OCI-LY1 (cell line): ENCODE data around the gene INPP5B.

Source experiments
- H2AFZ ChIP-seq: fragments of 200-600 bp; sonication (generic), shearing (Covaris generic); 2 replicates; pipeline ENCODE4 v1.6.0; 2014; ENCODE audit warnings: antibody characterized with exemption, mild to moderate bottlenecking, low read length
- H3F3A ChIP-seq: fragments of 200-600 bp; sonication (generic), shearing (Covaris generic); 2 replicates; pipeline ENCODE4 v1.6.0; 2014; ENCODE audit warnings: mild to moderate bottlenecking, antibody characterized with exemption, low read length, moderate library complexity; ENCODE audit not compliant: insufficient read depth
- H3K27ac ChIP-seq: fragments of 200-600 bp; sonication (generic); 2 replicates; pipeline ENCODE4 v1.5.1; 2014; ENCODE audit warnings: low read length, mixed run types, mild to moderate bottlenecking, low read depth; ENCODE audit not compliant: poor library complexity, severe bottlenecking
- H3K27me3 ChIP-seq: fragments of 200-600 bp; sonication (generic); 2 replicates; pipeline ENCODE4 v1.6.0; 2014; ENCODE audit warnings: antibody characterized with exemption, mild to moderate bottlenecking, low read length, moderate library complexity; ENCODE audit not compliant: insufficient read depth
- H3K36me3 ChIP-seq: fragments of 200-600 bp; sonication (generic); 2 replicates; pipeline ENCODE4 v1.6.1; 2014; ENCODE audit warnings: mild to moderate bottlenecking, antibody characterized with exemption, low read length, moderate library complexity, mixed read lengths; ENCODE audit not compliant: insufficient read depth
- H3K4me1 ChIP-seq: fragments of 200-600 bp; sonication (generic); 2 replicates; pipeline ENCODE4 v1.5.1; 2014; ENCODE audit warnings: mild to moderate bottlenecking, low read length, moderate library complexity; ENCODE audit not compliant: insufficient read depth, severe bottlenecking
- H3K4me2 ChIP-seq: fragments of 200-600 bp; sonication (generic), shearing (Covaris generic); 2 replicates; pipeline ENCODE4 v1.6.1; 2014; ENCODE audit warnings: low read length
- H3K4me3 ChIP-seq: fragments of 200-600 bp; sonication (generic); 2 replicates; pipeline ENCODE4 v1.5.1; 2014; ENCODE audit warnings: low read length, low read depth, mild to moderate bottlenecking, mixed read lengths; ENCODE audit not compliant: poor library complexity, severe bottlenecking
- H3K79me2 ChIP-seq: fragments of 200-600 bp; shearing (Covaris generic); 2 replicates; pipeline ENCODE4 v1.6.1; 2016; ENCODE audit warnings: mixed run types, low read length, mixed read lengths; ENCODE audit not compliant: insufficient read depth
- H3K9ac ChIP-seq: fragments of 200-600 bp; sonication (generic), shearing (Covaris generic); 2 replicates; pipeline ENCODE4 v1.6.1; 2014; ENCODE audit warnings: mild to moderate bottlenecking, low read length, mixed read lengths
- H3K9me2 ChIP-seq: fragments of 200-600 bp; sonication (generic), shearing (Covaris generic); 2 replicates; pipeline ENCODE4 v1.6.1; 2014; ENCODE audit warnings: low read depth, mild to moderate bottlenecking, low read length, mixed read lengths
- H3K9me3 ChIP-seq: fragments of 200-600 bp; shearing (Covaris generic); 2 replicates; pipeline ENCODE4 v1.6.1; 2014; ENCODE audit warnings: low read length, mixed read lengths
- H4K20me1 ChIP-seq: fragments of 200-600 bp; sonication (generic), shearing (Covaris generic); 2 replicates; pipeline ENCODE4 v1.6.0; 2016; ENCODE audit warnings: mild to moderate bottlenecking, low read length; ENCODE audit not compliant: insufficient read depth
- CTCF ChIP-seq: fragments of 200-600 bp; sonication (generic), shearing (Covaris generic); IDR thresholded peaks from 2 replicates; pipeline ENCODE4 v1.5.1; 2017; ENCODE audit warnings: mild to moderate bottlenecking, antibody characterized with exemption, low read length, moderate library complexity, mixed read lengths
- EZH2 ChIP-seq: fragments of 200-600 bp; sonication (generic), shearing (Covaris generic); IDR thresholded peaks from 2 replicates; pipeline ENCODE4 v1.8.0; 2017; ENCODE audit warnings: borderline replicate concordance, mixed run types, mild to moderate bottlenecking, antibody characterized with exemption, low read length, moderate library complexity, mixed read lengths

The INPP5B gene

GRCh38 chr1:37878071-37878470 lies 68.8 kb downstream of the INPP5B start:
- no peaks in the 10 kb centered on the region for H3K9me3 ChIP-seq
- TF ChIP-seq CTCF (no peak), EZH2 (no peak)
- no peaks in the 10 kb centered on the region for H3K79me2 ChIP-seq
- H3K9me2 ChIP-seq: no peaks in the 10 kb centered on the region
- H3F3A ChIP-seq: no peaks in the 10 kb centered on the region
- H3K4me1 ChIP-seq: no peaks in the 10 kb centered on the region
- H3K36me3 ChIP-seq: peaks cover 79% of the 10 kb centered on the region
- H3K4me3 ChIP-seq: no peak overlapping the region
- H4K20me1 ChIP-seq: no peaks in the 10 kb centered on the region
- no peak overlapping the region for H3K9ac ChIP-seq
- no peak overlapping the region for H2AFZ ChIP-seq
- H3K27ac ChIP-seq: no peak overlapping the region
- no peak overlapping the region for H3K4me2 ChIP-seq
- H3K27me3 ChIP-seq: no peaks in the 10 kb centered on the region

- Histone ChIP-seq H2AFZ (no peak overlapping the region), H3K36me3 (peaks cover 73% of the 10 kb centered on the region), H3K4me1 (no peaks in the 10 kb centered on the region), H3K79me2 (no peaks in the 10 kb centered on the region), H3F3A (no peaks in the 10 kb centered on the region), H3K9ac (no peak overlapping the region), H3K9me3 (no peaks in the 10 kb centered on the region), H3K4me2 (no peak overlapping the region), H3K4me3 (no peak overlapping the region), H3K27ac (no peak overlapping the region), H3K9me2 (no peaks in the 10 kb centered on the region), H4K20me1 (no peaks in the 10 kb centered on the region), H3K27me3 (no peaks in the 10 kb centered on the region)
- TF ChIP-seq EZH2 (no peak), CTCF (peak; percentile 23; the same call in 1 of the 2 replicates)
Observed at GRCh38 chr1:37875833-37876232, 71.0 kb downstream of the INPP5B start.

GRCh38 chr1:37872692-37873091 lies 74.2 kb downstream of the INPP5B start:
- H4K20me1 ChIP-seq: no peaks in the 10 kb centered on the region
- no peaks in the 10 kb centered on the region for H3K9me3 ChIP-seq
- no peaks in the 10 kb centered on the region for H3K4me1 ChIP-seq
- peaks cover 73% of the 10 kb centered on the region for H3K36me3 ChIP-seq
- no peak overlapping the region for H3K27ac ChIP-seq
- no peak overlapping the region for H3K4me3 ChIP-seq
- no peaks in the 10 kb centered on the region for H3K79me2 ChIP-seq
- no peaks in the 10 kb centered on the region for H3K9me2 ChIP-seq
- H3K27me3 ChIP-seq: no peaks in the 10 kb centered on the region
- H3F3A ChIP-seq: no peaks in the 10 kb centered on the region
- H3K9ac ChIP-seq: no peak overlapping the region
- H3K4me2 ChIP-seq: no peak overlapping the region
- H2AFZ ChIP-seq: no peak overlapping the region
- no peak for TF ChIP-seq EZH2
- no peak for TF ChIP-seq CTCF
